DMS153 treated with DMSO at 0.1 percent for 48 hours (cell line): ENCODE data around the gene LRP1.

Experiments
- DNase-seq: peaks from one replicate; lab custom pipeline; 2025; ENCODE audit not compliant: unreplicated experiment; lab: John Stamatoyannopoulos, UW

Gene LRP1

GRCh38 chr12:57243521-57244311 lies 115.4 kb downstream of the LRP1 start:
- DNase-seq: peak; percentile 70

DNA sequence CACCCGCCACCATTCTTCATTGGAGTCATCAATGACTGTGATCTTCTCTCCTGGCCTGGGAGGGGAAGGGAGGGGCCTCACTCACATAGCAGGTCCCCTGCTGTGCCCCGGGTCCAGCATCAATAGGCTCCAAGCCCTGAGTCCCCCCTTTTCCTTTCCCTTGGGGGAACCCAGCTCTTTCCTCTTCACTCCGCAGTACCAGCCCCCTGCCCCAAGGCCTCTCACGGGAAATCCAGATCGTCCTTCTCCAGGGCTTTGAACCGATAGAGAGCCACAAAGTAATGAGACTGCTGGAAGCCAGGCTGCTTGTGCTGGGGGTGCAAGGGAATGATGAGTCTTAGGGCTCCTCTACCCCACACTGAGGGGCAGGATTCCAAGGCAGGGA lies 116.0 kb downstream of the LRP1 start:
- DNase-seq: no peak

DNA sequence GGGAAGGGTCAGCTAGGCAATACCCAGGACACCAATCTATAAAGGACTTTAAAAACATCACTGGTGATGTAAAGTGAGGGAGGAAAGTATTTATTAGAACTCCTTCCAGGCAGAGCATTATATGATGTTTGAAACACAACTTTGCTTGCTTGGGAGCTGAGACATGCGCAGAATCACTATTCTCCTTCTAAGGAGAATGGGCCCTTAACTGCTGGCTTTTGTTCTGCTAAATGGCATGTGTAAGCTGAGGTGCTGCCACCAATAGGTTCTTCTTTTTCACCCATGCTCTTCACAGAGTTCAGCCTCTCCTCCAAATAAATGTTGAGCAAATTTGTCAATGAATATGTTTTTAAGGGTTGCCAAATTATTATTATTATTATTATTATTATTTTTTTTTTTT lies 118.8 kb downstream of the LRP1 start:
- DNase-seq: no peak

DNA sequence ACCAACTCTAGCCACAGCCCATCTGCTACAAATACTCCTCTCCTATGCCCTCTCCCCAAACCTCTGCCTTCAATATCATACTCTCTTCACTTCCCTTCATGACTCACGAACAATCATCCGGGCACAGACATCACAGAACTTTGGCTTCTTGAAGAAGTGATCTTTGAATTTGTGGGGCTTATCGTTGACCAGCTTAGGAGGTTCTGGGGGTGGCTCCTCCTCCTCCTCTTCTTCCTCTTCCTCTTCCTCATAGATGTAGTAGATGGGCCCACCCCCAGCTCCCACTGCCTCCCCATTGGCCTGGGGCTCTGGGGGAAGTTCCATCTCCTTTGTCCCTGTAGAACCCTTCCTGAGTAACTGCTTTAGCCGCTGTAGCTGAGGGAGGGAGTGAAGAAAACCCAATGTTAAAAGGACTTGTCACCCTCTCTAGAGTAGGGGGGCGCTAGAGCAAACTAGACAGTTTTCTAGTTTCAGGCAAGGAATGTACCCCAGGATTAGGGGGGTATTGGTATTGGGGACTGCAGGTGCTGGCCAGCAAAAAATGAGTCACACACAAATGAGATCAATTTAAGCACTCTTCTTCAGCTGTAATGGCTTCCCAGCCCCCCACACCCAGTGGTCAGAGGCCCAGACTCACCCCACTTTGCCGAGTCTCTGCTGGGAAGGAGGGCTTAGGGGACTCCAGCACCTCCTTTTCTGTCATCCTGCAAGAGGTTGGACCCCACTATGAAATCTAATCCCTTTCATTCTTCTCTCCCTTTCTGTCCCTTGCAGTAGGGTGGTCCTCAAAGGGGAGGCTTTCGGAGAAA lies 120.9 kb downstream of the LRP1 start:
- DNase-seq: no peak

DNA sequence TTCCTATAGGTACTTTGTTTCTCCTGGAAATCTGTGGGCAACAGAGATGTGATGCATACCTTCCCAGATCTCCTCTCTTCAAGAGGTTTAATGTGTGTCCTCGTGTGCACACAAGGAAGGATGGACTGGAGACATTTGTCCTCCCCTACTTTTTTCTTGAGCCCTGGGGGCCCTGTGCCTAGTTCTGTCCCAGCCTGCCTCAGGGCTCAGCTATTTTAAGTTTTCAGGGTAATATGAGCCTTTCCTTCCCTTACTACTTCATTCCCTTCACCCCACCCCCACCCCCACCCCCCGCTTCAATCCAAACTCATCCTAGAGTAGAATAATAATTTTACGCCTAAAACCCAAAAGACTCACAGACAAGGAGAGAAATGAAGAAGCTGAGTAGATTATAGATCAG lies 122.3 kb downstream of the LRP1 start:
- DNase-seq: no peak

GRCh38 chr12:57250956-57251355 lies 122.7 kb downstream of the LRP1 start, which contains the start of gene STAC3:
Gene STAC3, minus strand, starts transcription at chr12:57251187. Its CDS starts 1,551 bp downstream, at chr12:57249636.
- no peak for DNase-seq

DNA sequence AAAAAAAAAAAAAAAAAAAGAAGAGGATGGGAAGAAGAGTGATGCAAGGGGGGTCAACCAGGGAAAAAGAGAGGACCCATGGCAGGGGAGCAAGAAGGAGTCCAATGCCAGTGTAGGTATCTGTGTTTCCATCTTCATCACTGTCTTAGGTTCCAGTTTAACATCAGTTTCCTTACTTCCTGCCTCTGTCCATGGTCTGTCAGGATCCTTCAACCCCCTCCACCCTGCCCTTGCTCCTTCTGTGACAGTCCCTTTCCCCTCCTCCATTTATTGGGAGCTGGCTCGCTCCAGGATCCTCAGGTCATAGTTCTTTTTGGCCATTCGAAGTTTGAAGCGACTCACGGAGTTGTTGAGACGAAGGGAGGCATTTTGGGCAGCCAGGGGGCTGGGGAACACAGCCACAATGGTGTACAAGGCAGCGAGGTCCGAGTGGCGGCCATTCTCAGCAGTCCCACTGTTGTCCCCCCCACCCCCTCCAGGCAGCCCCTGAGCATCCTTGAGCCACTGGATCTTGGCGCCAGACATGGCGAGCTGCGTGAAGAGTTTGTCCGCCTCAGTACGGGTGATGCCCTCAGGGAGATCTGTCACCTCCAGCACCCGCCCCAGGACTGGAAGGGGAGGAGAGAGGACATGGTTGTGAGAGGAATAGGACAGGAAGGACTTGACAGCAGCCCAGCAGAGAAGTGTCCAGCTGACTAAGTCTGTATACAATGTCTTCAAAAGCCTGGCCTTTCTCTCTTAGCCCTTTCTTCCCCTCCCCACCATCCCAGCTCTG lies 126.4 kb downstream of the LRP1 start:
- DNase-seq: no peak

- DNase-seq: no peak
Observed at GRCh38 chr12:57255916-57256315, 127.6 kb downstream of the LRP1 start.

- DNase-seq: no peak
Observed at GRCh38 chr12:57258977-57259970, 131.0 kb downstream of the LRP1 start.

GRCh38 chr12:57260366-57260765 lies 132.1 kb downstream of the LRP1 start:
- no peak for DNase-seq

- peak; percentile 65 for DNase-seq
Observed at GRCh38 chr12:57261428-57261865, 133.2 kb downstream of the LRP1 start.

- peak; percentile 11 for DNase-seq
Observed at GRCh38 chr12:57262126-57262822, 134.0 kb downstream of the LRP1 start.
